Astrocyte (in vitro differentiated cells and primary cell): ENCODE measurements around the gene DNAH17. TPM values are rescaled to one million over a fixed set of nuclear protein-coding genes. Genes with fewer than 3 reads are reported as not detected.

ENCODE experiments used
- DNase-seq: peaks from one replicate; pipeline ENCODE4 v3.0.0-alpha.2; 2010; ENCODE audit warnings: low read depth
- FAIRE-seq: peaks from 2 replicates; lab custom pipeline; 2011; peaks lifted over from hg19 to GRCh38; lab: Jason Lieb, UNC
- H2AFZ ChIP-seq: 2 replicates; pipeline ENCODE4 v1.6.0; 2012; ENCODE audit warnings: low read depth, low read length, inconsistent platforms
- H3K27ac ChIP-seq: 2 replicates; pipeline ENCODE4 v1.5.1; 2011; ENCODE audit warnings: low read depth, low read length, inconsistent platforms
- H3K27me3 ChIP-seq: 2 replicates; pipeline ENCODE4 v1.6.0; 2011; ENCODE audit warnings: low read length, inconsistent platforms; ENCODE audit not compliant: insufficient read depth
- H3K36me3 ChIP-seq: 2 replicates; pipeline ENCODE4 v1.5.1; 2011; ENCODE audit warnings: low read length, inconsistent platforms; ENCODE audit not compliant: insufficient read depth
- H3K4me1 ChIP-seq: 2 replicates; pipeline ENCODE4 v1.5.1; 2011; ENCODE audit warnings: low read length, inconsistent platforms; ENCODE audit not compliant: insufficient read depth
- H3K4me2 ChIP-seq: 2 replicates; pipeline ENCODE4 v1.6.0; 2012; ENCODE audit warnings: low read length, inconsistent platforms
- H3K4me3 ChIP-seq: 2 replicates; pipeline ENCODE4 v1.5.1; 2011; ENCODE audit warnings: low read depth, mild to moderate bottlenecking, low read length, inconsistent platforms; ENCODE audit not compliant: insufficient read depth
- H3K79me2 ChIP-seq: 2 replicates; pipeline ENCODE4 v1.6.0; 2012; ENCODE audit warnings: mild to moderate bottlenecking, low read length, inconsistent platforms; ENCODE audit not compliant: insufficient read depth
- H3K9ac ChIP-seq: 2 replicates; pipeline ENCODE4 v1.6.0; 2012; ENCODE audit warnings: mild to moderate bottlenecking, low read length, inconsistent platforms
- H3K9me3 ChIP-seq: 2 replicates; pipeline ENCODE4 v1.5.1; 2012; ENCODE audit warnings: low read depth, mild to moderate bottlenecking, low read length, inconsistent platforms; ENCODE audit not compliant: insufficient read depth
- H4K20me1 ChIP-seq: 2 replicates; pipeline ENCODE4 v1.6.0; 2012; ENCODE audit warnings: low read length, inconsistent platforms; ENCODE audit not compliant: insufficient read depth
- H3K27ac Mint-ChIP-seq: one replicate; pipeline ENCODE4 v1.8.0; 2021; ENCODE audit warnings: mild to moderate bottlenecking, mixed read lengths; ENCODE audit not compliant: unreplicated experiment
- H3K27me3 Mint-ChIP-seq: one replicate; pipeline ENCODE4 v1.8.0; 2021; ENCODE audit warnings: low read depth, mixed read lengths; ENCODE audit not compliant: unreplicated experiment
- H3K36me3 Mint-ChIP-seq: one replicate; pipeline ENCODE4 v1.8.0; 2021; ENCODE audit warnings: low read depth, mixed read lengths; ENCODE audit not compliant: unreplicated experiment
- H3K4me1 Mint-ChIP-seq: one replicate; pipeline ENCODE4 v1.8.0; 2021; ENCODE audit warnings: low read depth, mixed read lengths; ENCODE audit not compliant: unreplicated experiment
- H3K4me3 Mint-ChIP-seq: one replicate; pipeline ENCODE4 v1.8.0; 2021; ENCODE audit warnings: mild to moderate bottlenecking, moderate library complexity, mixed read lengths; ENCODE audit not compliant: unreplicated experiment
- H3K9me3 Mint-ChIP-seq: one replicate; pipeline ENCODE4 v1.8.0; 2021; ENCODE audit warnings: mild to moderate bottlenecking, mixed read lengths; ENCODE audit not compliant: unreplicated experiment
- CTCF ChIP-seq: IDR thresholded peaks from 2 replicates; pipeline ENCODE4 v1.5.1; 2011; ENCODE audit warnings: low read depth, mild to moderate bottlenecking, inconsistent platforms, low read length, moderate library complexity; ENCODE audit not compliant: insufficient read depth
- EZH2 ChIP-seq: IDR thresholded peaks from 2 replicates; pipeline ENCODE4 v1.6.1; 2012; ENCODE audit warnings: mild to moderate bottlenecking, low read length, inconsistent platforms; ENCODE audit not compliant: insufficient read depth
- total RNA-seq: library from RNA; stranded (reverse); gene quantifications from 2 replicates; pipeline ENCODE4 v1.2.1, GENCODE V29; 2021

DNAH17 gene
- total RNA-seq, 1 donor from 2014 or later = 0.14 TPM

DNA sequence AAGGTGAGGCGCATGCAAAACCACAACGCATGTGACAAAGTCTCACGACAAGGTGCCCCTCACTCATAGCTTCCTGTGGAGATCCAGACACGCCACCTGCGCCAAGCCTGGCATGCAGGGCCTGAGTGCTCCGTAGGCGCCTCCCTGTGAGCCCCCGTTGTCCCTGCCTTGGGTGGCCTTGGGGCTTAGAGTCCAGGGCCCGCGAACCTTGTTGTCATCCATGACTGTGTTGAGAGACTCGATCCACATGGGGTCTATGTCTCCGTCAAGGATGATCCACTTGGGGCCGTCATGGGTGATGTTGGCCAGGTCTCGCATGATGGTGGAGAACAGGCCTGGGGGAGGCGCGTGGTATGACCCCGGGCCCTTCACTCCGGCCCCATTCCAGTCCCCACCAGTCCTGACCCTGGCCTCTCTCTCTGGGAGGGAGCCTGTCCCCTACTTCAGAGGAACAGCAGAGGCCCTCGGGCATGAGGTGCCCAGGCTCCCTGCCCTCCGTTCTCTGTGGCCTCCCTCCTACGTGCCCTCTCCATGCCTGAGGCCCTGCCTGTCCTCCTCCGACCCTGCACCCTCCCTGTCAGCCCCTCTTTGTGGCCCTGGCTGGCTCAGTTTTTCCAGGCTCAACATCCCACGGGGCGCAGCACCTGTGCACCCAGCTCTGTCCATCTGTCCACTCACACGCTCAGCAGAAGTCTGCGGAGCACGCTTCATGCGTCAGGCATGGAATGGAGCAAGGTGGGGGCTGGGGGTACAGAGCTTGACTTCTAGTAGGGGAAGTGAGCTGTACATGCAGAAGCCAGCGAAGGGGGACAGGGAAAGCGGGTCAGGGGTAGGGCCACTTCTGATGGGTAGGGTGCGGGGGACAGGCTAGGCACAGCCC lies 85.7 kb downstream of the DNAH17 start:
- Histone ChIP-seq H3K36me3 (no peaks in the 10 kb centered on the region), H4K20me1 (no peaks in the 10 kb centered on the region), H3K9ac (no peak overlapping the region), H3K27me3 (no peaks in the 10 kb centered on the region), H3K4me3 (no peak overlapping the region), H3K27ac (no peak overlapping the region), H3K9me3 (no peaks in the 10 kb centered on the region), H3K4me2 (no peak overlapping the region), H3K79me2 (no peaks in the 10 kb centered on the region), H2AFZ (no peak overlapping the region), H3K4me1 (no peaks in the 10 kb centered on the region)
- no peak overlapping the region for H3K27ac Mint-ChIP-seq
- H3K9me3 Mint-ChIP-seq = peaks cover 3% of the 10 kb centered on the region
- H3K4me1 Mint-ChIP-seq = no peaks in the 10 kb centered on the region
- peaks cover 27% of the 10 kb centered on the region for H3K27me3 Mint-ChIP-seq
- H3K4me3 Mint-ChIP-seq = no peak overlapping the region
- DNase-seq = no peak
- FAIRE-seq = no peak
- no peaks in the 10 kb centered on the region for H3K36me3 Mint-ChIP-seq
- no peak for TF ChIP-seq EZH2
- TF ChIP-seq CTCF = no peak

GRCh38 chr17:78490673-78491072 lies 86.5 kb downstream of the DNAH17 start:
- H3K79me2 ChIP-seq = no peaks in the 10 kb centered on the region
- Mint-ChIP-seq H3K9me3 (peaks cover 3% of the 10 kb centered on the region), H3K36me3 (no peaks in the 10 kb centered on the region), H3K27me3 (peaks cover 33% of the 10 kb centered on the region), H3K27ac (no peak overlapping the region), H3K4me3 (no peak overlapping the region), H3K4me1 (no peaks in the 10 kb centered on the region)
- no peak overlapping the region for H3K4me3 ChIP-seq
- no peak overlapping the region for H3K9ac ChIP-seq
- no peak overlapping the region for H3K4me2 ChIP-seq
- H3K4me1 ChIP-seq = no peaks in the 10 kb centered on the region
- no peaks in the 10 kb centered on the region for H4K20me1 ChIP-seq
- FAIRE-seq (no peak), DNase-seq (no peak)
- no peaks in the 10 kb centered on the region for H3K36me3 ChIP-seq
- H2AFZ ChIP-seq = no peak overlapping the region
- H3K9me3 ChIP-seq = no peaks in the 10 kb centered on the region
- H3K27ac ChIP-seq = no peak overlapping the region
- no peak for TF ChIP-seq CTCF
- no peak for TF ChIP-seq EZH2
- no peaks in the 10 kb centered on the region for H3K27me3 ChIP-seq

DNA sequence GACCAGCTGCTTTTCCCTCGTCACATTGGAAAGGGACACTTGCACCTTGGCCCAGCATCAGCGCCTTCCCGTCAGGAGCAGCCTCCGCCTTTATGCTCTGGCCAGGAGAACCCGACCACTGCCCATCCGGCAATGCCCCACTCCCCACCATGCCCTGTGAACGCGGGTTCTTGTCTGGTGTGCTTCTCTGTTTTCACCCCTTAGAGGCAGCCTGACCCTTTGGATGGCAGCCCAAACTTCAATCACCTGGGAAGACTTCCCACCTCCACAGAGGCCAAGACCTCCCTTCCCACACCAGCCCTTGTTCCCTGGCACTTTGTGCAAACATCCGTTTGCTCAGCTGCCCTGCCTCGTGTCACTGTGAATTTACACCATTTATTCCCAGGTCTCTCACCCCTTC lies 87.0 kb downstream of the DNAH17 start:
- H3K27ac Mint-ChIP-seq = no peak overlapping the region
- no peak overlapping the region for H3K4me3 ChIP-seq
- H3K4me1 Mint-ChIP-seq = no peaks in the 10 kb centered on the region
- no peaks in the 10 kb centered on the region for H4K20me1 ChIP-seq
- no peak overlapping the region for H3K4me3 Mint-ChIP-seq
- H3K79me2 ChIP-seq = no peaks in the 10 kb centered on the region
- H3K27me3 ChIP-seq = no peaks in the 10 kb centered on the region
- no peak overlapping the region for H3K4me2 ChIP-seq
- no peak overlapping the region for H3K9ac ChIP-seq
- H3K27ac ChIP-seq = no peak overlapping the region
- no peaks in the 10 kb centered on the region for H3K4me1 ChIP-seq
- H3K36me3 ChIP-seq = no peaks in the 10 kb centered on the region
- peaks cover 38% of the 10 kb centered on the region for H3K27me3 Mint-ChIP-seq
- no peak for DNase-seq
- H3K36me3 Mint-ChIP-seq = no peaks in the 10 kb centered on the region
- peaks cover 3% of the 10 kb centered on the region for H3K9me3 Mint-ChIP-seq
- no peaks in the 10 kb centered on the region for H3K9me3 ChIP-seq
- no peak overlapping the region for H2AFZ ChIP-seq
- FAIRE-seq = no peak
- no peak for TF ChIP-seq EZH2
- no peak for TF ChIP-seq CTCF
